HG03571 (cell line): Measurements from ENCODE around the gene VWA8.
"Not testable (repeated sequence)": the region's sequence is repeated elsewhere in the genome, so short reads cannot be mapped to it uniquely, and the experiment has no call there.

ENCODE experiments used
- ATAC-seq: cut with Tn5 transposase; IDR thresholded peaks from one replicate; pipeline ENCODE4 v1.9.1; 2021; ENCODE audit not compliant: unreplicated experiment

VWA8 gene

GRCh38 chr13:41859565-41859964 lies 101.3 kb downstream of the VWA8 start:
- ATAC-seq, result no peak

DNA sequence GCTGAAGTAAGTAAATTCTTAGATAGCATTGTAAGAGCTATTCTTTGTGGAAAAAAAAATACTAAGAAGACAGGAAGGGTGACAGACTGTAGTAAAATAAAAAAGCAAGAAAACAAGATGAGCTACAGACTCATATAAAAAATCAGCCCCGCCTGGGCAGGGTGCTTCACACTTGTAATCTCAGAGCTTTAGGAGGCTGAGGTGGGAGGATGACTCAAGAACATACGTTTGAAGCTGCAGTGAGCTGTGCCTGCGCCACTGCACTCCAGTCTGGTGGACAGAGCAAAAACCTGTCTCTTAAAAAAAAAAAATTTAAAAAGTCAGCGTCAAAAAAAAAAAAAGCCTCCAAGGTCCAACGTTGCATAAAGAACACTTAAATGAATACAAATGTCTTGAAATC lies 102.1 kb downstream of the VWA8 start:
- no peak for ATAC-seq

- no peak for ATAC-seq
Observed at GRCh38 chr13:41854758-41855157, 106.2 kb downstream of the VWA8 start.

- ATAC-seq, result no peak
Observed at GRCh38 chr13:41851351-41851750, 109.6 kb downstream of the VWA8 start.

- ATAC-seq, result no peak
Observed at GRCh38 chr13:41848435-41849255, 112.3 kb downstream of the VWA8 start.

- no peak for ATAC-seq
Observed at GRCh38 chr13:41847216-41847615, 113.7 kb downstream of the VWA8 start.

- no peak for ATAC-seq
Observed at GRCh38 chr13:41842036-41842620, 118.8 kb downstream of the VWA8 start.

DNA sequence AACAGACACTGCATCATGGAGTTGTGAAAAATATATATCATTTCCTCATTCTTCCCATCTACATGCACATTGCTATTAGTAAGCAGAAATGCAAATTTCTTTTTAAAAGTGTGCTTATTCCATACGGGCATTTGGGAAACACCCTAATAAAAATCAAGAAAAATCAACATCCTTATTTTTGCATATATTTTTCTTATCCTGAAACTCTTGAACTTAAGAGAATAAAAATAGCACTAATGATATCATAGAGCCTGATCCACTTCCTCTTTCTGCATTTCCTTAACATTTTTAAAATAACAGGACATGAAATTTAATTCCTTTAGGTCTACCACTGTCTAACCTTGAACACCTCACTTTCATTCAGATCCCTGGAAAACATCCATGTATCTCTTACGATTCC lies 123.3 kb downstream of the VWA8 start:
- no peak for ATAC-seq

GRCh38 chr13:41835871-41836270 lies 125.0 kb downstream of the VWA8 start:
- ATAC-seq, result no peak

DNA sequence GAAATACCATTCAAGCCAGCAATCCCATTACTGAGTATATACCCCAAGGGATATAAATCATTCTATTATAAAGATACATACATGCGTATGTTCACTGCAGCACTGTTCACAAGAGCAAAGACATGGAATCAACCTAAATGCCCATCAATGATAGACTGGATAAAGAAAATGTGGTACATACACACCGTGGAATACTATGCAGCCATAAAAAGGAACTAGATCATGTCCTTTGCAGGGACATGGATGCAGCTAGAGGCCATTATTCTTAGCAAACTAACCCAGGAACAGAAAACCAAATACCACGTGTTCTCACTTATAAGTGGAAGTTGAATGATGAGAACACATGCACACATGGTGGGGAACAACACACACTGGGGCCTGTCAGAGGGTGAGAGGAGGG lies 126.2 kb downstream of the VWA8 start:
- ATAC-seq, result not testable (repeated sequence)

- ATAC-seq, result no peak
Observed at GRCh38 chr13:41833831-41834230, 127.1 kb downstream of the VWA8 start.

DNA sequence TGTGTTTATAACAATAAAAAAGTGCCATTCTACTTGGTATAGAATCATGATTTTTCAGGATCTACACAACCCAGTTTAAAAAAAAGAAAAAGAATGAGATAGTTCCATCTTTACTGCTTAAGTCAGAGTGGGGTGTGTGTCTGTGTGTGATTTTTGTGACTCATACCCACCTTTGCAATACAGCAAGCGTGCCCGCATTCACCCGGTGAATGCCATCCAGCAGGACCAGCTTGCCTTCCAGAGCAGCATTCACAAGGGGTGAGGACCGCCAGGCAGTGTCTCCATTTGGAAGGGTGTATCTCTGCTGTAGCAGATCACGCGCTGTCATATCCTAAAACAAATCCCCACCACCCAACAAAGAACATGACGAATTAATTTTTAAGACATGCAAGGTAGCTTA lies 127.7 kb downstream of the VWA8 start:
- no peak for ATAC-seq

- no peak for ATAC-seq
Observed at GRCh38 chr13:41827507-41828213, 133.2 kb downstream of the VWA8 start.

- ATAC-seq, result no peak
Observed at GRCh38 chr13:41825691-41826090, 135.2 kb downstream of the VWA8 start.

GRCh38 chr13:41823476-41823875 lies 137.4 kb downstream of the VWA8 start:
- ATAC-seq, result no peak

GRCh38 chr13:41822560-41822959 lies 138.3 kb downstream of the VWA8 start:
- no peak for ATAC-seq

- no peak for ATAC-seq
Observed at GRCh38 chr13:41821238-41821594, 139.7 kb downstream of the VWA8 start.

GRCh38 chr13:41820581-41821237 lies 140.2 kb downstream of the VWA8 start:
- no peak for ATAC-seq

DNA sequence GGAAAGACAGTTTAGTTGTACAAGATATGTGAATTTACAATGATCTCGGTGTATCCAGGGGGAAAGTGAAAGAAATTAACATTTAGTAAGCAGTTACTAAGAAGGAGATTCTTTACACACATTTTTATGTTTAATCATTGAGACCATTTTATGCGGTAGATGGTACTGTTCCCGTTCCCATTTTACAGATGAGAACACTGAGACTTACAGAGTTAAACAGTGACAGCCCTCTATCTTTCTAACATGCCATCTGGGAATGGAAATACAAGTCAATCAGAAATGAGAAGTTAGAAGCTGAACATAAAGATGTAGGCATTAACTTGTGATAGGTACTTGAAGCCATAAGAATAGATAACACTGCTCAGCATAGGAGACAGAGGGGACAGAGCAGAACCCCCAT lies 144.9 kb downstream of the VWA8 start:
- ATAC-seq, result no peak

DNA sequence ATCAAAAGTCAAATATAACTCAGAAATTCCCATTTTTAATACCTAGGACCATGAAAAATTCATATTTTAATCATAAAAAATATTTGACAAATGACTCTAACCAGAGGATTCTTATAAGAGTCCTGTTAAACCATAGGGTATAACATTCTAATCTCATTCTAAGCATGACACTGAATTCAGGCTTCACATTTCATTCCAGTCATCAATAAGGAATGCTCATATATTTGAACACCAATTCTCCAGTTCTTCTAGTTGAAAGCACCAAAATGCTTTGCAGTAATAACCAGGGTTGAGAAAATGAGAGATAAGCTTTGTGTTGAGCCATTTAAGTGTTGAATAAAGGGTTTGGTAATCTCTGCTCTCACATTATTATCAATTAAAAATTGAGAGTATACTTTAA lies 147.5 kb downstream of the VWA8 start:
- no peak for ATAC-seq

GRCh38 chr13:41812851-41813250 lies 148.1 kb downstream of the VWA8 start:
- ATAC-seq, result peak; percentile 66

- no peak for ATAC-seq
Observed at GRCh38 chr13:41812237-41812636, 148.7 kb downstream of the VWA8 start.
